Breast epithelium (tissue), 4 donors: Measurements from ENCODE around the gene ANKRD42. TPM values are rescaled to one million over a fixed set of nuclear protein-coding genes. Genes with fewer than 3 reads are reported as not detected.
A peak's percentile ranks its signal among the peaks of the same experiment; 100 is the strongest.

Experiments used
- DNase-seq, 2 donors: peaks; one replicate each; pipeline ENCODE4 v3.0.0-alpha.2; 2019; ENCODE audit warnings: low spot score in 2 of 2
- H3K27ac ChIP-seq, 2 donors: fragments of 200-600 bp; sonication (generic) in 1 of 2; one replicate each; pipeline ENCODE4 v1.5.1; 2016 to 2019; ENCODE audit warnings: mild to moderate bottlenecking in 1 of 2
- H3K27me3 ChIP-seq, 2 donors: fragments of 200-600 bp; sonication (generic) in 1 of 2; one replicate each; pipeline versions ENCODE4 v1.5.1 to v1.6.0; 2017 to 2019; ENCODE audit warnings: control low read depth in 1 of 2, mild to moderate bottlenecking in 1 of 2
- H3K36me3 ChIP-seq: fragments of 200-600 bp; one replicate; pipeline ENCODE4 v1.5.1; 2019
- H3K4me1 ChIP-seq, 2 donors: fragments of 200-600 bp; sonication (generic); one replicate each; pipeline ENCODE4 v1.5.1; 2016 to 2019; ENCODE audit warnings: control low read depth in 1 of 2
- H3K4me3 ChIP-seq, 3 donors: fragments of 200-600 bp; sonication (generic); 1 replicate in 2 of 3; 2 replicates in 1 of 3; pipeline ENCODE4 v1.5.1; 2016 to 2019; ENCODE audit warnings: mild to moderate bottlenecking in 3 of 3, moderate library complexity in 2 of 3
- H3K9me3 ChIP-seq, 2 donors: fragments of 200-600 bp; sonication (generic) in 1 of 2; one replicate each; pipeline ENCODE4 v1.5.1; 2016 to 2019; ENCODE audit warnings: control low read depth in 1 of 2
- CTCF ChIP-seq, 3 donors: fragments of 450-650 bp; IDR thresholded peaks; one replicate each; pipeline ENCODE4 v1.5.1; 2016 to 2017; ENCODE audit warnings: antibody characterized with exemption in 3 of 3, mild to moderate bottlenecking in 3 of 3, moderate library complexity in 3 of 3
- POLR2A ChIP-seq: fragments of 450-650 bp; IDR thresholded peaks from one replicate; pipeline ENCODE4 v1.6.1; 2016; ENCODE audit warnings: antibody characterized with exemption, mild to moderate bottlenecking, moderate library complexity
- POLR2AphosphoS5 ChIP-seq, 3 donors: sonication (generic); formaldehyde crosslinking; IDR thresholded peaks; one replicate each; pipeline ENCODE4 v1.6.1; 2017; ENCODE audit warnings: antibody characterized with exemption in 3 of 3
- intact Hi-C: fragments of 100-400 bp; cut with DNase I; formaldehyde crosslinking; loops from one replicate; pipeline ENCODE4 v1.15.1; 2023; ENCODE audit warnings: low total_unique reads
- total RNA-seq, 3 donors: library from RNA; depleted of rRNA; stranded (reverse); fragments of >200 nt; gene quantifications; one replicate each; pipeline ENCODE4 v1.1.0, GENCODE V29; 2016

The ANKRD42 gene
- total RNA-seq, 3 donors from 2014 or later = 17.0 to 22.7 (median 17.4) TPM

GRCh38 chr11:83280256-83280655 lies 86.7 kb downstream of the ANKRD42 start:
- DNase-seq = no peak
- H3K4me3 ChIP-seq = no peak overlapping the region
- intact Hi-C loops = no loop called here
- H3K36me3 ChIP-seq = no peaks in the 10 kb centered on the region
- H3K9me3 ChIP-seq = no peaks in the 10 kb centered on the region
- H3K4me1 ChIP-seq = peaks cover 0 to 3% of the 10 kb centered on the region in 2 donors
- H3K27me3 ChIP-seq = no peaks in the 10 kb centered on the region
- H3K27ac ChIP-seq = no peak overlapping the region
- no peak for TF ChIP-seq POLR2A
- TF ChIP-seq CTCF (IDR thresholded peaks at IDR 0.05) = no peak

GRCh38 chr11:83282084-83282716 lies 88.7 kb downstream of the ANKRD42 start:
- TF ChIP-seq POLR2AphosphoS5 (IDR thresholded peaks at IDR 0.05) (no peak), CTCF (IDR thresholded peaks at IDR 0.05) (no peak)
- no peak for DNase-seq
- no peak overlapping the region for H3K4me3 ChIP-seq
- no peaks in the 10 kb centered on the region for H3K27me3 ChIP-seq
- no peak overlapping the region for H3K27ac ChIP-seq
- intact Hi-C loops = no loop called here
- H3K36me3 ChIP-seq = no peaks in the 10 kb centered on the region
- H3K4me1 ChIP-seq = peaks cover 0 to 3% of the 10 kb centered on the region in 2 donors
- no peaks in the 10 kb centered on the region for H3K9me3 ChIP-seq

GRCh38 chr11:83284501-83285150 lies 91.1 kb downstream of the ANKRD42 start:
- peak overlapping the region; percentile 99 for H3K27ac ChIP-seq
- H3K27me3 ChIP-seq = no peaks in the 10 kb centered on the region
- H3K36me3 ChIP-seq = no peaks in the 10 kb centered on the region
- no peak for TF ChIP-seq CTCF (IDR thresholded peaks at IDR 0.05)
- no peak for TF ChIP-seq POLR2A
- no peak for TF ChIP-seq POLR2AphosphoS5 (IDR thresholded peaks at IDR 0.05)
- H3K9me3 ChIP-seq = no peaks in the 10 kb centered on the region
- H3K4me1 ChIP-seq = peaks cover 0 to 3% of the 10 kb centered on the region in 2 donors
- DNase-seq = no peak
- peak overlapping the region; percentile 70 to 86 (median 84) for H3K4me3 ChIP-seq
- intact Hi-C loops = no loop called here

DNA sequence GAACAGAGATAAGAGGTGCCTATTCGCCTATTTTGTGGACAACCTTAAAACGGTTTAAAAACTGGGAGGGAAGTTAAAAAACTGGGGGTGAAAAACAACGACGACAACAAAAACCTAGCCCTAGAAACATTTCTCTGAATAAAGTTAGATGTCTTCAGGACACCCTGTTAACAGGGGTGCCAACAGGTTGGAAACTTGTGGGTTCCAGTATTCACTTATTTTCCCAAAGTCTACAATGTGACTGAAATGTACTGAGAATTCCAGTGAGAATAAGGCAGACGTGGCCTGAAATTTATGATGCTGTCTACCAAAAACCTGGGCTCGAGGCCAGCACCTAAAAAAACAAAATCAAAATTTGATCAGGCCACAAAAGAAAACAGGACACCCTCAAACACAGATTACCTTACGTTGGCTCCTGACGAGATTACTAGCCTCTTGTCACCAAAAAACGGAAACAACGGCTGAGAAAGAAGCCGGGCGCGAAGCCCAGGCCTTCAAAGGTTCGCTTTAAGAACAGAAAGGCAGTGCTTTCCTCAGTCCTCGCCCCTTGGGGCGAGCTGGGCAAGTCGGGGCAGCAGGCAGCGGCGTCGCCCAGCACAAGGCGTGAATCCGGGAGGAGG lies 91.7 kb downstream of the ANKRD42 start:
- H3K27ac ChIP-seq = peak overlapping the region; percentile 99
- H3K4me3 ChIP-seq = peak overlapping the region; percentile 70 to 86 (median 84)
- no peak for DNase-seq
- no peaks in the 10 kb centered on the region for H3K36me3 ChIP-seq
- H3K27me3 ChIP-seq = no peaks in the 10 kb centered on the region
- H3K9me3 ChIP-seq = no peaks in the 10 kb centered on the region
- H3K4me1 ChIP-seq = peaks cover 0 to 3% of the 10 kb centered on the region in 2 donors
- TF ChIP-seq CTCF (IDR thresholded peaks at IDR 0.05) = no peak
- TF ChIP-seq POLR2AphosphoS5 (IDR thresholded peaks at IDR 0.05) = no peak
- no peak for TF ChIP-seq POLR2A
- intact Hi-C loops = no loop called here
